ENCODE results near the gene ARHGEF38.

The ARHGEF38 gene

GRCh38 chr4:105719204-105719603, 166.8 kb downstream of the ARHGEF38 start:
- TF ChIP-seq REST (IDR thresholded peaks at IDR 0.05; ENCODE audit: insufficient read depth in 1 of 2, low read depth in 2 of 2, low read length in 2 of 2) (no peak), POLR2AphosphoS5 (IDR thresholded peaks at IDR 0.05; ENCODE audit: low read depth, low read length) (no peak), FOXP2 (optimal IDR thresholded peaks at IDR 0.05; ENCODE audit: borderline replicate concordance, extremely low read depth, extremely low read length, insufficient read depth) (no peak), SIN3A (IDR thresholded peaks at IDR 0.05; ENCODE audit: borderline replicate concordance, insufficient read depth, low read length) (no peak), TAF1 (IDR thresholded peaks at IDR 0.05; ENCODE audit: borderline replicate concordance, insufficient read depth, low read length) (no peak)

- TF ChIP-seq POLR2AphosphoS5 (IDR thresholded peaks at IDR 0.05; ENCODE audit: low read depth, low read length), result no peak
- no peak for TF ChIP-seq REST (IDR thresholded peaks at IDR 0.05; ENCODE audit: insufficient read depth in 1 of 2, low read depth in 2 of 2, low read length in 2 of 2)
- no peak for TF ChIP-seq TAF1 (IDR thresholded peaks at IDR 0.05; ENCODE audit: borderline replicate concordance, insufficient read depth, low read length)
- TF ChIP-seq SIN3A (IDR thresholded peaks at IDR 0.05; ENCODE audit: borderline replicate concordance, insufficient read depth, low read length), result no peak
- TF ChIP-seq FOXP2 (optimal IDR thresholded peaks at IDR 0.05; ENCODE audit: borderline replicate concordance, extremely low read depth, extremely low read length, insufficient read depth), result no peak
Observed at GRCh38 chr4:105725623-105726022, 173.2 kb downstream of the ARHGEF38 start.
